HEK293 (cell line): Measurements from ENCODE around the gene RNF144A.

Experiments used
- CTCF ChIA-PET: fragments of 350-600 bp; formaldehyde crosslinking; extraction: SDS; loops from one replicate; lab custom pipeline; 2021; ENCODE audit warnings: antibody characterized with exemption; lab: Yijun Ruan, JAX
- POLR2A ChIA-PET: fragments of 300-600 bp; formaldehyde crosslinking; extraction: SDS; loops from one replicate; lab custom pipeline; 2020; ENCODE audit warnings: antibody characterized with exemption, inconsistent platforms; lab: Yijun Ruan, JAX
- H3K27ac ChIP-seq: fragments of 200-500 bp; sonication (Bioruptor generic); 2 replicates; pipeline ENCODE4 v1.5.1; 2014; ENCODE audit warnings: low read depth, low read length, control low read depth, inconsistent platforms; ENCODE audit errors: extremely low read depth
- H3K36me3 ChIP-seq, 2 experiments: fragments of 200-500 bp in 1 of 2; sonication (Bioruptor generic) in 1 of 2; 1 replicate in 1 of 2; 2 replicates in 1 of 2; pipeline ENCODE4 v1.5.1; 2014 to 2017; ENCODE audit warnings: inconsistent platforms in 2 of 2, low read length in 2 of 2; ENCODE audit not compliant: control insufficient read depth in 2 of 2, insufficient read depth in 1 of 2
- H3K4me1 ChIP-seq: fragments of 200-500 bp; sonication (Bioruptor generic); 2 replicates; pipeline ENCODE4 v1.5.1; 2014; ENCODE audit warnings: mild to moderate bottlenecking, low read length, inconsistent platforms; ENCODE audit not compliant: control insufficient read depth, insufficient read depth
- H3K4me3 ChIP-seq: 2 replicates; pipeline ENCODE4 v1.5.1; 2011; ENCODE audit warnings: low read depth, mild to moderate bottlenecking, control low read depth, low read length, moderate library complexity
- H3K9me3 ChIP-seq: fragments of 200-500 bp; sonication (Bioruptor generic); 2 replicates; pipeline ENCODE4 v1.5.1; 2014; ENCODE audit warnings: low read depth, low read length, inconsistent platforms; ENCODE audit not compliant: control insufficient read depth, insufficient read depth
- AEBP2 ChIP-seq: fragments of 450-650 bp; formaldehyde crosslinking; IDR thresholded peaks from 2 replicates; pipeline ENCODE4 v1.5.1; 2016; ENCODE audit warnings: missing biosample characterization, missing genetic modification characterization, borderline replicate concordance
- PATZ1 ChIP-seq: fragments of 450-650 bp; formaldehyde crosslinking; IDR thresholded peaks from 2 replicates; pipeline ENCODE4 v1.5.1; 2016; ENCODE audit warnings: missing biosample characterization, missing genetic modification characterization
- TCF7L2 ChIP-seq: IDR thresholded peaks from 2 replicates; pipeline ENCODE4 v1.6.1; 2011; ENCODE audit warnings: low read depth, mild to moderate bottlenecking, inconsistent platforms, low read length, moderate library complexity, borderline replicate concordance
- ZBTB1 ChIP-seq: fragments of 450-650 bp; formaldehyde crosslinking; IDR thresholded peaks from 2 replicates; pipeline ENCODE4 v1.5.1; 2016; ENCODE audit warnings: missing biosample characterization, missing genetic modification characterization
- ZBTB49 ChIP-seq: fragments of 450-650 bp; formaldehyde crosslinking; IDR thresholded peaks from 2 replicates; pipeline ENCODE4 v1.5.1; 2016; ENCODE audit warnings: missing biosample characterization, missing genetic modification characterization, low read depth
- ZNF121 ChIP-seq: fragments of 450-650 bp; formaldehyde crosslinking; IDR thresholded peaks from 2 replicates; pipeline ENCODE4 v1.5.1; 2016; ENCODE audit warnings: missing biosample characterization, missing genetic modification characterization
- ZNF140 ChIP-seq: fragments of 450-650 bp; formaldehyde crosslinking; IDR thresholded peaks from 2 replicates; pipeline ENCODE4 v1.5.1; 2016; ENCODE audit warnings: missing biosample characterization, missing genetic modification characterization
- ZNF23 ChIP-seq: fragments of 450-650 bp; formaldehyde crosslinking; IDR thresholded peaks from 2 replicates; pipeline ENCODE4 v1.5.1; 2016; ENCODE audit warnings: missing biosample characterization, missing genetic modification characterization, borderline replicate concordance
- ZNF292 ChIP-seq: fragments of 450-650 bp; formaldehyde crosslinking; IDR thresholded peaks from 2 replicates; pipeline ENCODE4 v1.5.1; 2016; ENCODE audit warnings: low read depth, missing biosample characterization, missing genetic modification characterization, borderline replicate concordance
- ZNF513 ChIP-seq: fragments of 450-650 bp; IDR thresholded peaks from 2 replicates; pipeline ENCODE4 v1.5.1; 2018; ENCODE audit warnings: missing biosample characterization, missing genetic modification characterization
- ZNF518A ChIP-seq: fragments of 450-650 bp; formaldehyde crosslinking; conservative IDR thresholded peaks from 2 replicates; pipeline ENCODE4 v1.5.1; 2016; ENCODE audit warnings: low read depth, missing biosample characterization, missing genetic modification characterization
- ZNF658 ChIP-seq: fragments of 450-650 bp; formaldehyde crosslinking; IDR thresholded peaks from 2 replicates; pipeline ENCODE4; 2016; ENCODE audit warnings: missing biosample characterization, missing genetic modification characterization
- ZSCAN23 ChIP-seq: fragments of 450-650 bp; formaldehyde crosslinking; IDR thresholded peaks from 2 replicates; pipeline ENCODE4 v1.5.1; 2016; ENCODE audit warnings: missing biosample characterization, missing genetic modification characterization

RNF144A gene

GRCh38 chr2:7047661-7048060, 130.4 kb downstream of the RNF144A start (continued):
- TF ChIP-seq ZNF518A (tag by site-specific recombination) (no peak), ZNF658 (no peak), ZNF23 (tag by site-specific recombination) (no peak), PATZ1 (tag by site-specific recombination) (no peak)

GRCh38 chr2:7048762-7049294, 131.6 kb downstream of the RNF144A start:
- ChIA-PET POLR2A (no interaction called here), CTCF (interaction anchor here (1.5 kb wide), 1 partner anchor 133 kb away, joined by 3 read pairs; no protein-coding TSS in a partner anchor)
- peaks cover 0 to 4% of the 10 kb centered on the region in 2 experiments; a peak in 1 of 3 replicates for H3K36me3 ChIP-seq
- H3K4me3 ChIP-seq = no peak overlapping the region
- H3K27ac ChIP-seq = no peak overlapping the region
- TF ChIP-seq ZSCAN23 (no peak), ZNF513 (tag by site-specific recombination) (no peak), AEBP2 (tag by site-specific recombination) (no peak), ZBTB1 (tag by site-specific recombination) (no peak), ZNF140 (tag by site-specific recombination) (no peak), ZBTB49 (no peak), ZNF121 (tag by site-specific recombination) (no peak), ZNF292 (tag by site-specific recombination) (no peak), TCF7L2 (no peak)
- TF ChIP-seq, all 188 proteins: peak for 0
- no peaks in the 10 kb centered on the region for H3K9me3 ChIP-seq
- H3K4me1 ChIP-seq = no peaks in the 10 kb centered on the region
